Measurements from ENCODE around the gene CYB5RL. TPM values are rescaled to one million over a fixed set of nuclear protein-coding genes. Genes with fewer than 3 reads are reported as not detected.

The CYB5RL gene
- total and polyA plus RNA-seq, 12 donors, result 2.7 to 21.6 (median 10.3) TPM

- H3K36me3 ChIP-seq (replicated peaks in 1 of 2), result no peaks in the 10 kb centered on the region
- H3K4me1 ChIP-seq (replicated peaks in 1 of 2), result peaks cover 0 to 8% of the 10 kb centered on the region in 2 donors
- no peaks in the 10 kb centered on the region for H3K27me3 ChIP-seq
- WGBS, 4 donors, result 88 to 100% (median 91%) methylated on average over 3 of the region's 3 CpGs
- no peak overlapping the region for H3K27ac ChIP-seq
- H3K4me3 ChIP-seq, result no peak overlapping the region
- intact Hi-C loops (cut with DNase I), result no loop called here
- DNase-seq, result no peak
- TF ChIP-seq POLR2A (IDR thresholded peaks at IDR 0.05), result no peak
- TF ChIP-seq, protein P1, sequence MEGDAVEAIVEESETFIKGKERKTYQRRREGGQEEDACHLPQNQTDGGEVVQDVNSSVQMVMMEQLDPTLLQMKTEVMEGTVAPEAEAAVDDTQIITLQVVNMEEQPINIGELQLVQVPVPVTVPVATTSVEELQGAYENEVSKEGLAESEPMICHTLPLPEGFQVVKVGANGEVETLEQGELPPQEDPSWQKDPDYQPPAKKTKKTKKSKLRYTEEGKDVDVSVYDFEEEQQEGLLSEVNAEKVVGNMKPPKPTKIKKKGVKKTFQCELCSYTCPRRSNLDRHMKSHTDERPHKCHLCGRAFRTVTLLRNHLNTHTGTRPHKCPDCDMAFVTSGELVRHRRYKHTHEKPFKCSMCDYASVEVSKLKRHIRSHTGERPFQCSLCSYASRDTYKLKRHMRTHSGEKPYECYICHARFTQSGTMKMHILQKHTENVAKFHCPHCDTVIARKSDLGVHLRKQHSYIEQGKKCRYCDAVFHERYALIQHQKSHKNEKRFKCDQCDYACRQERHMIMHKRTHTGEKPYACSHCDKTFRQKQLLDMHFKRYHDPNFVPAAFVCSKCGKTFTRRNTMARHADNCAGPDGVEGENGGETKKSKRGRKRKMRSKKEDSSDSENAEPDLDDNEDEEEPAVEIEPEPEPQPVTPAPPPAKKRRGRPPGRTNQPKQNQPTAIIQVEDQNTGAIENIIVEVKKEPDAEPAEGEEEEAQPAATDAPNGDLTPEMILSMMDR (IDR thresholded peaks at IDR 0.05), result no peak
- H3K9me3 ChIP-seq (replicated peaks in 1 of 3), result no peaks in the 10 kb centered on the region
These were observed 43.6 kb downstream of the CYB5RL start for GRCh38 chr1:54156201-54156600.

GRCh38 chr1:54153535-54154439 lies 46.0 kb downstream of the CYB5RL start:
- Histone ChIP-seq H3K36me3 (replicated peaks in 1 of 2) (no peaks in the 10 kb centered on the region), H3K4me1 (replicated peaks in 1 of 2) (peaks cover 0 to 8% of the 10 kb centered on the region in 2 donors), H3K27me3 (no peaks in the 10 kb centered on the region), H3K4me3 (no peak overlapping the region), H3K27ac (peak overlapping the region in 1 of 5 donors; percentile 18), H3K9me3 (replicated peaks in 1 of 3) (no peaks in the 10 kb centered on the region)
- intact Hi-C loops (cut with DNase I), result no loop called here
- TF ChIP-seq, protein P1 (IDR thresholded peaks at IDR 0.05), result no peak
- no peak for TF ChIP-seq POLR2A (IDR thresholded peaks at IDR 0.05)
- DNase-seq, result peak; percentile 32 to 83 (median 79)
- 56 to 61% (median 60%) methylated on average over 17 to 19 of the region's 19 CpGs for WGBS, 4 donors

DNA sequence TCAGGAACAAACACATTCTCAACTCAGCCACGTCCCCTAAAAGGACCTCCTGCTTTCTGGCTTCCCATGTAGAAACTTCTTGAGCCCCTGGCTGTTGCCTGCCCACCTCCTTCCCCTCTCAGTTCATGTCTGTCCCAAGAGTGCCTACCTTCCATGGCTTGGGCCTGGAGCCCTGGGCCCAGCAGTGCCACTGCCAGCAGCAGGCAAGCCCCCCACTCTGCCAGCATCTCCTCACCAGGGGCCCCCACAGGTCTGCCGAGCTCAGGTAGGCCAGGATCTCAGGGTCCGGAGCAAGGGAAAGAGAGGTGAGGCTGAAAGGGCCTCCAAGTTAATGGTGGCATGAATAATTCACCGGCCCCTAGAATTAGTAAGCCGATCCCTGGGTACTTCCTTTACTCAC lies 47.1 kb downstream of the CYB5RL start, which contains the start of gene CDCP2:
TSS of gene CDCP2 (minus strand) at position 305 of the 400 bp plus-strand sequence. CDS start at position 227, 78 bp downstream.
- TF ChIP-seq, protein P1 (IDR thresholded peaks at IDR 0.05), result no peak
- no peak for TF ChIP-seq POLR2A (IDR thresholded peaks at IDR 0.05)
- Histone ChIP-seq H3K4me3 (no peak within 1 kb of the TSS), H3K27ac (peak within 1 kb of the TSS in 1 of 5 donors; percentile 18), H3K4me1 (replicated peaks in 1 of 2) (peaks cover 0 to 8% of the 10 kb centered on the region in 2 donors), H3K27me3 (no peaks in the 10 kb centered on the region), H3K36me3 (replicated peaks in 1 of 2) (no peaks in the 10 kb centered on the region), H3K9me3 (replicated peaks in 1 of 3) (no peaks in the 10 kb centered on the region)
- DNase-seq, result no peak
- WGBS, 4 donors, result 93 to 98% (median 96%) methylated on average over 4 to 5 of the region's 5 CpGs
- intact Hi-C loops (cut with DNase I), result no loop called here

DNA sequence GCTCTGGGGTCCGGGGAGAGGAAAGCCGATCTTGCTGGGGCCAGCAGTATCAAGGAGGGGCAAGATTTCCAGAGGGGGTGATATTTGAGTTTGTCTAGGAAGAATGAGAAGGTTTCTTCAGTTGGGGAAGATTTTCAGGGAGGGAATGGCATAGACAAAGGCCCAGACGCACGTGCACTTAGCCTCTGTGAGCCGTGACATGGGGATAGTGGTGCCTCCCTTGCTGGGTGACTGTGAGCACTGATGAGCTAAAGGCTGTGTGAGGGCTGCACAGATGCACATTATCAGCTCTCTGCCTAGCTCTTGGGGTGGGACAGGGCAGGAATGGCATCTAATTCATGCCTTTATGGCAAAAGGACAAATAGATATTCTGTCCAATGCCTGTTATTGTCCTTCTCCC lies 48.8 kb downstream of the CYB5RL start:
- TF ChIP-seq, protein P1 (IDR thresholded peaks at IDR 0.05), result no peak
- TF ChIP-seq POLR2A (IDR thresholded peaks at IDR 0.05), result no peak
- Histone ChIP-seq H3K36me3 (replicated peaks in 1 of 2) (no peaks in the 10 kb centered on the region), H3K27me3 (no peaks in the 10 kb centered on the region), H3K4me1 (replicated peaks in 1 of 2) (peaks cover 0 to 8% of the 10 kb centered on the region in 2 donors), H3K9me3 (replicated peaks in 1 of 3) (no peaks in the 10 kb centered on the region), H3K27ac (no peak overlapping the region), H3K4me3 (no peak overlapping the region)
- DNase-seq, result no peak
- intact Hi-C loops (cut with DNase I), result no loop called here
- WGBS, 4 donors, result 85 to 100% (median 93%) methylated on average over 5 of the region's 5 CpGs

Other genes with a start within 250 kb of the CYB5RL start
- gene LDLRAD1, start 181.8 kb downstream of the CYB5RL start, total RNA-seq, result 1 to 10 TPM in 5 of 9 donors, under 1 TPM in 3, not detected in 1; 0.39 to 8.8 (median 2.2) TPM
- 1 to 10 TPM in 1 of 3 donors, under 1 TPM in 2; 0.32 to 1.3 (median 0.54) TPM for gene LDLRAD1, start 181.8 kb downstream of the CYB5RL start, polyA plus RNA-seq
- 100 to 1,000 TPM; 351 to 736 (median 589) TPM for gene TMEM59, start 146.8 kb downstream of the CYB5RL start, total RNA-seq
- gene TMEM59, start 146.8 kb downstream of the CYB5RL start, polyA plus RNA-seq, result 100 to 1,000 TPM in 2 of 3 donors, 10 to 100 TPM in 1; 96.8 to 489 (median 131) TPM
- 10 to 100 TPM in 1 of 9 donors, 1 to 10 TPM in 8; 2.3 to 12.5 (median 6.4) TPM for gene TCEANC2, start 146.4 kb downstream of the CYB5RL start, total RNA-seq
- gene TCEANC2, start 146.4 kb downstream of the CYB5RL start, polyA plus RNA-seq, result 1 to 10 TPM; 1.3 to 6.0 (median 2.8) TPM
- gene CDCP2, start 47.0 kb downstream of the CYB5RL start, total RNA-seq, result under 1 TPM in 4 of 9 donors, not detected in 5; 0.15 to 0.64 (median 0.26) TPM
- under 1 TPM in 1 of 3 donors, not detected in 2; 0.05 TPM for gene CDCP2, start 47.0 kb downstream of the CYB5RL start, polyA plus RNA-seq
- gene MRPL37, start 137 bp upstream of the CYB5RL start, total RNA-seq, result 100 to 1,000 TPM in 8 of 9 donors, 10 to 100 TPM in 1; 75.4 to 160 (median 108) TPM
- gene MRPL37, start 137 bp upstream of the CYB5RL start, polyA plus RNA-seq, result 100 to 1,000 TPM in 1 of 3 donors, 10 to 100 TPM in 2; 24.9 to 174 (median 28.7) TPM
- gene SSBP3, start 206.4 kb upstream of the CYB5RL start, total RNA-seq, result 10 to 100 TPM; 15.3 to 91.5 (median 49.7) TPM
- 100 to 1,000 TPM in 1 of 3 donors, 10 to 100 TPM in 2; 70.8 to 150 (median 86.5) TPM for gene SSBP3, start 206.4 kb upstream of the CYB5RL start, polyA plus RNA-seq